Trophoblast cell (in vitro differentiated cells and primary cell): Measurements from ENCODE around the gene DENND5A.
"Not testable (repeated sequence)": the region's sequence is repeated elsewhere in the genome, so short reads cannot be mapped to it uniquely, and the experiment has no call there.

Source experiments
- DNase-seq, 2 donors: peaks; one replicate each; pipeline ENCODE4 v3.0.0-alpha.2; 2016
- H2AFZ ChIP-seq: 2 replicates; pipeline ENCODE4 v1.6.1; 2013; ENCODE audit warnings: low read length, moderate library complexity, mild to moderate bottlenecking; ENCODE audit not compliant: insufficient read depth, poor library complexity
- H2AK5ac ChIP-seq: 2 replicates; pipeline ENCODE4 v1.6.1; 2013; ENCODE audit warnings: mild to moderate bottlenecking, low read length
- H2BK120ac ChIP-seq: 2 replicates; pipeline ENCODE4 v1.6.1; 2013; ENCODE audit warnings: low read length, mild to moderate bottlenecking, moderate library complexity; ENCODE audit not compliant: insufficient read depth, poor library complexity
- H2BK12ac ChIP-seq: 2 replicates; pipeline ENCODE4 v1.6.1; 2013; ENCODE audit warnings: mild to moderate bottlenecking, low read length, moderate library complexity
- H2BK5ac ChIP-seq: 2 replicates; pipeline ENCODE4 v1.6.1; 2013; ENCODE audit warnings: low read length, low read depth, moderate library complexity, mild to moderate bottlenecking; ENCODE audit not compliant: poor library complexity
- H3K14ac ChIP-seq: 2 replicates; pipeline ENCODE4 v1.6.1; 2013; ENCODE audit warnings: mild to moderate bottlenecking, low read length
- H3K18ac ChIP-seq: 2 replicates; pipeline ENCODE4 v1.6.1; 2013; ENCODE audit warnings: mild to moderate bottlenecking, low read length
- H3K23ac ChIP-seq: 2 replicates; pipeline ENCODE4 v1.6.1; 2013; ENCODE audit warnings: low read length
- H3K27ac ChIP-seq: 2 replicates; pipeline ENCODE4 v1.5.1; 2013; ENCODE audit warnings: low read depth, mild to moderate bottlenecking, inconsistent platforms, low read length, moderate library complexity
- H3K27me3 ChIP-seq: 2 replicates; pipeline ENCODE4 v1.6.1; 2013; ENCODE audit warnings: inconsistent platforms, mild to moderate bottlenecking, low read length, moderate library complexity; ENCODE audit not compliant: insufficient read depth
- H3K36me3 ChIP-seq, 2 experiments: 1 replicate in 1 of 2; 2 replicates in 1 of 2; pipeline ENCODE4 v1.6.1; 2013; ENCODE audit warnings: low read length in 2 of 2, mild to moderate bottlenecking in 2 of 2, moderate library complexity in 1 of 2; ENCODE audit not compliant: insufficient read depth in 2 of 2, control insufficient read depth in 1 of 2
- H3K4ac ChIP-seq: 2 replicates; pipeline ENCODE4 v1.6.1; 2013; ENCODE audit warnings: low read depth, mild to moderate bottlenecking, low read length, moderate library complexity
- H3K4me1 ChIP-seq, 2 experiments: 1 replicate in 1 of 2; 2 replicates in 1 of 2; pipeline ENCODE4 v1.6.1; 2013; ENCODE audit warnings: low read length in 2 of 2, mild to moderate bottlenecking in 2 of 2, moderate library complexity in 1 of 2; ENCODE audit not compliant: insufficient read depth in 2 of 2, control insufficient read depth in 1 of 2
- H3K4me2 ChIP-seq: 2 replicates; pipeline ENCODE4 v1.6.1; 2013; ENCODE audit warnings: inconsistent platforms, mild to moderate bottlenecking, low read length, moderate library complexity
- H3K4me3 ChIP-seq: 2 replicates; pipeline ENCODE4 v1.5.1; 2013; ENCODE audit warnings: mild to moderate bottlenecking, low read depth, low read length, inconsistent platforms
- H3K79me1 ChIP-seq: one replicate; pipeline ENCODE4 v1.6.1; 2013; ENCODE audit warnings: low read length
- H3K79me2 ChIP-seq: 2 replicates; pipeline ENCODE4 v1.6.1; 2013; ENCODE audit warnings: low read length, mild to moderate bottlenecking; ENCODE audit not compliant: control insufficient read depth, insufficient read depth, poor library complexity
- H3K9ac ChIP-seq: 2 replicates; pipeline ENCODE4 v1.6.1; 2013; ENCODE audit warnings: mild to moderate bottlenecking, low read length
- H3K9me3 ChIP-seq: 2 replicates; pipeline ENCODE4 v1.6.1; 2013; ENCODE audit warnings: low read depth, mild to moderate bottlenecking, control low read depth, inconsistent platforms, low read length; ENCODE audit not compliant: insufficient read depth
- H4K12ac ChIP-seq: 2 replicates; pipeline ENCODE4 v1.6.1; 2013; ENCODE audit warnings: low read depth, mild to moderate bottlenecking, low read length, moderate library complexity
- H4K8ac ChIP-seq: 2 replicates; pipeline ENCODE4 v1.6.1; 2013; ENCODE audit warnings: low read depth, mild to moderate bottlenecking, low read length, moderate library complexity
- H4K91ac ChIP-seq: one replicate; pipeline ENCODE4 v1.6.1; 2013; ENCODE audit warnings: low read depth, mild to moderate bottlenecking, low read length, moderate library complexity
- whole genome bisulfite sequencing: extraction: QIAGEN DNeasy Blood & Tissue Kit; methylation state at CpG from one replicate; pipeline ENCODE4 v1.1.7; 2013; ENCODE audit warnings: missing lambda C conversion rate; ENCODE audit not compliant: insufficient read length, insufficient coverage; ENCODE audit errors: extremely low coverage; 5-methylcytosine and 5-hydroxymethylcytosine counted together

Gene DENND5A

GRCh38 chr11:9172389-9172788 lies 92.8 kb downstream of the DENND5A start:
- no peak overlapping the region for H2BK120ac ChIP-seq
- H4K8ac ChIP-seq, result no peak overlapping the region
- no peak overlapping the region for H2BK5ac ChIP-seq
- WGBS, result no CpG with 5 or more reads among the region's 5 CpGs
- no peak overlapping the region for H3K18ac ChIP-seq
- no peaks in the 10 kb centered on the region for H3K79me1 ChIP-seq
- H3K9me3 ChIP-seq, result no peaks in the 10 kb centered on the region
- no peak overlapping the region for H3K23ac ChIP-seq
- H3K4ac ChIP-seq, result no peak overlapping the region
- no peak overlapping the region for H4K91ac ChIP-seq
- no peak overlapping the region for H3K27ac ChIP-seq
- H3K4me1 ChIP-seq, result peaks cover 0 to 2% of the 10 kb centered on the region in 2 experiments
- no peaks in the 10 kb centered on the region for H3K79me2 ChIP-seq
- no peak overlapping the region for H3K4me3 ChIP-seq
- H3K9ac ChIP-seq, result no peak overlapping the region
- no peak overlapping the region for H2AFZ ChIP-seq
- H2AK5ac ChIP-seq, result no peak overlapping the region
- H3K4me2 ChIP-seq, result no peak overlapping the region
- H3K14ac ChIP-seq, result no peak overlapping the region
- no peaks in the 10 kb centered on the region for H3K27me3 ChIP-seq
- no peak overlapping the region for H4K12ac ChIP-seq
- peaks cover 11 to 14% of the 10 kb centered on the region in 2 experiments for H3K36me3 ChIP-seq
- DNase-seq, result no peak
- no peak overlapping the region for H2BK12ac ChIP-seq

GRCh38 chr11:9170450-9170849 lies 94.7 kb downstream of the DENND5A start:
- no peaks in the 10 kb centered on the region for H3K79me1 ChIP-seq
- H4K91ac ChIP-seq, result no peak overlapping the region
- H3K27ac ChIP-seq, result no peak overlapping the region
- no peak overlapping the region for H3K4me2 ChIP-seq
- no peak overlapping the region for H3K14ac ChIP-seq
- H3K79me2 ChIP-seq, result no peaks in the 10 kb centered on the region
- H3K9ac ChIP-seq, result no peak overlapping the region
- H3K4me3 ChIP-seq, result no peak overlapping the region
- peaks cover 0 to 2% of the 10 kb centered on the region in 2 experiments for H3K4me1 ChIP-seq
- no peak overlapping the region for H2AK5ac ChIP-seq
- no peaks in the 10 kb centered on the region for H3K9me3 ChIP-seq
- H3K36me3 ChIP-seq, result peaks cover 11% of the 10 kb centered on the region in 2 experiments
- no peak overlapping the region for H4K8ac ChIP-seq
- no peaks in the 10 kb centered on the region for H3K27me3 ChIP-seq
- H3K23ac ChIP-seq, result no peak overlapping the region
- H3K4ac ChIP-seq, result no peak overlapping the region
- no peak overlapping the region for H3K18ac ChIP-seq
- no CpG with 5 or more reads among the region's 2 CpGs for WGBS
- H2BK5ac ChIP-seq, result no peak overlapping the region
- H2BK12ac ChIP-seq, result no peak overlapping the region
- no peak overlapping the region for H2AFZ ChIP-seq
- H2BK120ac ChIP-seq, result no peak overlapping the region
- no peak overlapping the region for H4K12ac ChIP-seq
- no peak for DNase-seq

DNA sequence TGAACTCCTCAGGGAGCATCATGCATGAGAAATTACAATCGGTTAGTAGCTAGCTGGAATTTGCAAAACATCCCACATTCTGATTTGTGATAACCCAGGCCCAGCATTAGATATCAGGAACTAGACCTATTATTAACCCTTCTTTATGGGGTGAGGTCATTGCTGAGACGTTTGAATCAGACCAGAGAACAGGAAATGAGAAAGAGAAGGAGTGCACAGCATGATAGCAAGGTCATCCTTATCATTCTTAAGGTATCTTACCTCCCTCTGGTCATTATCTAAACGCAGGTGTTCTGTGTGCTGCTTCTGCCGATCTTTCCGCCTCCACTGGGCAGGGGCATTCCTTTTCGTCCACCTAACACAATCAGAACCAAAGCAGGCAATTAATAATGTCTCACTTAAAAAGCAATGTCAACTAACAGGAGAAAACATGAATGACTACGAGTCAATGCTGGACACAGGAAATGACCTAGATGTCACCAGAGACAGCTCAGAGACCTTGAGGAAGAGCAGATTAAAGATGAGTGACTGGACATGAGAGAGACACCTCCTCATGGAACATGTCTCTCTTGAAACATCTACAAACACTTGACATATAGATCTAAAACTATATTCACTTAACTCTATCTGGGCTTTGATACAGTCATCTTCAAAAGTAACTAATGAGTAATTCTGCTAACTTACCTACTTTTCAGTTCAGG lies 95.4 kb downstream of the DENND5A start:
- Histone ChIP-seq H3K27ac (no peak overlapping the region), H3K14ac (no peak overlapping the region), H3K79me1 (no peaks in the 10 kb centered on the region), H3K79me2 (no peaks in the 10 kb centered on the region), H2AK5ac (no peak overlapping the region), H2BK12ac (no peak overlapping the region), H2BK120ac (no peak overlapping the region), H3K23ac (no peak overlapping the region), H2BK5ac (no peak overlapping the region), H4K8ac (no peak overlapping the region), H3K4me2 (no peak overlapping the region), H3K4ac (no peak overlapping the region), H3K4me1 (peaks cover 0 to 2% of the 10 kb centered on the region in 2 experiments), H3K9me3 (no peaks in the 10 kb centered on the region), H2AFZ (no peak overlapping the region), H3K36me3 (peaks cover 14 to 15% of the 10 kb centered on the region in 2 experiments), H3K27me3 (no peaks in the 10 kb centered on the region), H4K91ac (no peak overlapping the region), H4K12ac (no peak overlapping the region), H3K18ac (no peak overlapping the region), H3K4me3 (no peak overlapping the region), H3K9ac (no peak overlapping the region)
- no CpG with 5 or more reads among the region's 7 CpGs for WGBS
- DNase-seq, result no peak

DNA sequence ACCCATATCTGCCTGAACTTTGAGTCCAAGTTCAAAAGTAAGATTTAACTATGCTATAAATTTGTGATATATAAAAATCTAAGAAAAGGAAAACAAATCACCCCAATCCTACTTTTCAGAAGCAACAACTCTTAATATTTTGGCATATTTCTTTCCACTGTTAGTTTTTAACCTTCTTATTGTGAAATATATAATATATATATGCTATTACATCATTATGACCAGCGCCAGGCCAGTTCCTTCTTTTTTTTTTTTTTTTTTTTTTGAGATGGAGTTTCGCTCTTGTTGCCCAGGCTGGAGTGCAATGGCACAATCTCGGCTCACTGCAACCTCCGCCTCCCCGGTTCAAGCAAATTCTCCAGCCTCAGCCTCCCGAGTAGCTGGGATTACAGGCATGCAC lies 103.2 kb downstream of the DENND5A start:
- H4K8ac ChIP-seq, H2AFZ ChIP-seq, H3K14ac ChIP-seq, H3K18ac ChIP-seq, H4K12ac ChIP-seq, H2BK12ac ChIP-seq, H4K91ac ChIP-seq, H3K4me3 ChIP-seq, H3K4me1 ChIP-seq, H2BK120ac ChIP-seq, H3K4me2 ChIP-seq, H3K23ac ChIP-seq, H3K27ac ChIP-seq, DNase-seq, H2BK5ac ChIP-seq, H3K27me3 ChIP-seq, H2AK5ac ChIP-seq, H3K79me2 ChIP-seq, H3K4ac ChIP-seq, H3K9ac ChIP-seq, H3K9me3 ChIP-seq, H3K79me1 ChIP-seq: not testable (repeated sequence)
- WGBS, result no CpG with 5 or more reads among the region's 6 CpGs
- H3K36me3 ChIP-seq, result peaks cover 18 to 19% of the 10 kb centered on the region in 2 experiments
